NCI-H510A treated with DMSO at 0.1 percent for 48 hours (cell line): ENCODE results near the gene PAPSS2.
"Not testable (repeated sequence)": the region's sequence is repeated elsewhere in the genome, so short reads cannot be mapped to it uniquely, and the experiment has no call there.

ENCODE experiments used
- DNase-seq: peaks from one replicate; lab custom pipeline; 2025; lab: John Stamatoyannopoulos, UW

Gene PAPSS2

DNA sequence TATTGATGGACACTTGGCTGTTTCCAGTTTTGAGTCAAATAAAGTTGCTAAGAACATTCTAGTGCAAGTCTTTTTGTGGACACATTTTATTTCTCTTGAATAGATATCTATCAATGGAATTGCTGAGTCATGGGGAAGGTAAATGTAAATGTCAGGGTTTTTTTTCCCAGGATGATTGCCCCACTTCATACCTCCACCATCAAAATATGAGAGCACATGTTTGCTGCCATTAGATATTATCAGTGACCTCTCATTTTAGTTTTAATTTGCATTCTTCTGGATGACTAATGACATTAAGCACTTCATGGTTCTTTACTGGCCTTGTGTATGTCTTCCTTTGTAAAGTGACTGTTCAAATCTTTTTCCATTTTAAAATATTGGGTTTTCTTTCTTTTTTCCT, 45.7 kb downstream of the PAPSS2 start:
- no peak for DNase-seq

DNA sequence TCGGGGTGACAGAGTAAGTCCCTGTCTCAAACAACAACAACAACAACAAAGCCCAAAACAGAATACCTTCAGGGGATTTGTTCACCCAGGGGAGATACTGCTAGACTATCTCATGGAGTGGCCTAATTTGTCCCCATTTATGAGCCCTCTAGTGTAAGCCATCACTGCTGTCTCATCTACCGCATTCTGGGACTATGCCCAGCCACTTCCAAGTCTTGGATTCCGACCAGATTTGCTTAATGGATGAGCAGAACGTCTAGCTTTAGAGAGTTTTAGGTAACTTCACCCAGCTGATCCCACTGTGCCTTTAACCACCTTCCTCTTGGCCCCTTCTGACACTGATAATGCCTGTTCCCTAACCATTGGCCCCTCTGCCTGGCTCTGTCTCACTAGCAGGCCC, 47.1 kb downstream of the PAPSS2 start:
- DNase-seq: no peak

DNA sequence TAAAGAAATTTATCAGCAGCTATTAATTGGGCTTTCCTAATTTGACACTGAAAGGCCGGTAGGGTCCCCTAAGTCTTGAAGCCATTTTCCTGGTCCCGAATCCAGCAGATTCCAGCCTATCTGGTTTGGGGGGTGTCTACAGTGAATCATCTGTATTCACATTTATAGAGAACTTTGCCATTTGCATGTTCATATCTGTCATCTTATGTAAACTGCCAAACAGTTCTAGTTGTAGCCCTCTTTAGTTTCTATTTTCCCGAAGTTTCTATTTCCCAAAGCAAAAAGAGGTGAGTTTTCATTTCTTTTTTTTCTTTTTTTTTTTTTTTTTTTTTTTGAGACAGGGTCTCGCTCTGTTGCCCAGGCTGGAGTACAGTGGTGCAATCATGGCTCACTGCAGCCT, 47.6 kb downstream of the PAPSS2 start:
- DNase-seq: no peak

DNA sequence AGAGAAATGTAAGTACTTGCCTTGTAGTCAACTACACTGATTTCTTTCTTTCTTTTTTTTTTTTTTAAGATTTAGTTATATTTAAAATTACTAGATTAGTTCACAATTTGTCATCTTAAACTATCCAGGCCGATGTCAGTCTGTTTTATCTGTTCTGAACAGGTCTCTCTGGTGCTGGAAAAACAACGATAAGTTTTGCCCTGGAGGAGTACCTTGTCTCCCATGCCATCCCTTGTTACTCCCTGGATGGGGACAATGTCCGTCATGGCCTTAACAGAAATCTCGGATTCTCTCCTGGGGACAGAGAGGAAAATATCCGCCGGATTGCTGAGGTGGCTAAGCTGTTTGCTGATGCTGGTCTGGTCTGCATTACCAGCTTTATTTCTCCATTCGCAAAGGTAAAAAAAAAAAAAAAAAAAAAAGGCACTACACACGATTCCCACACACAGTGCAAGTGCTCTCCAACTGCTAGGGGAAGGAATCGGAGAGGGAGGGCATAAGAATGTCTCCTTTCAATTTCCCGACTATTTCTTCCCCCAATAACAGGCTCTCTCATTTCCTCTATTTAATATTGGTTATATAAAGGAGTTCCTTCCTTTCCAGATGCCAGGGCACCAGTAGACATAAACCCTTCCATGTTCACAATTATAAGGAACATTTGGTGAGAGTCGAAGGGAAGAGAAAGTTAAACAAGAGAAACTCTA, 53.4 kb downstream of the PAPSS2 start:
- no peak for DNase-seq

DNA sequence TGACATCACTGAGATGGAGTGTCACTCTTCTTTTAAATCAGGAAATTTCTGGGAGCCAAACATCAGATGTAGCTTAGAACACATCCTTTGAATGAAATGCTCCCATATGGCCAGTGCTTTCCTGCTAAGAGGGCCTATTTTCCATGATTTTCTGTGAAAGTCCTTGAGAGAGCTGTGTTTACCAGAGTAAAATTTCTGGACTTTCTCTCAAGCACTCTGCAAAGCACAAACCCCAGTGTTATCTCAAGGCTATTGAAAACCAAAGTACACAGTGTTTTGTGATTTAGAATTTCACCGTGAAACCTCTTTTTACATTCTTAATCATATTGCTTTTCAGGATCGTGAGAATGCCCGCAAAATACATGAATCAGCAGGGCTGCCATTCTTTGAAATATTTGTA, 54.0 kb downstream of the PAPSS2 start:
- no peak for DNase-seq

DNA sequence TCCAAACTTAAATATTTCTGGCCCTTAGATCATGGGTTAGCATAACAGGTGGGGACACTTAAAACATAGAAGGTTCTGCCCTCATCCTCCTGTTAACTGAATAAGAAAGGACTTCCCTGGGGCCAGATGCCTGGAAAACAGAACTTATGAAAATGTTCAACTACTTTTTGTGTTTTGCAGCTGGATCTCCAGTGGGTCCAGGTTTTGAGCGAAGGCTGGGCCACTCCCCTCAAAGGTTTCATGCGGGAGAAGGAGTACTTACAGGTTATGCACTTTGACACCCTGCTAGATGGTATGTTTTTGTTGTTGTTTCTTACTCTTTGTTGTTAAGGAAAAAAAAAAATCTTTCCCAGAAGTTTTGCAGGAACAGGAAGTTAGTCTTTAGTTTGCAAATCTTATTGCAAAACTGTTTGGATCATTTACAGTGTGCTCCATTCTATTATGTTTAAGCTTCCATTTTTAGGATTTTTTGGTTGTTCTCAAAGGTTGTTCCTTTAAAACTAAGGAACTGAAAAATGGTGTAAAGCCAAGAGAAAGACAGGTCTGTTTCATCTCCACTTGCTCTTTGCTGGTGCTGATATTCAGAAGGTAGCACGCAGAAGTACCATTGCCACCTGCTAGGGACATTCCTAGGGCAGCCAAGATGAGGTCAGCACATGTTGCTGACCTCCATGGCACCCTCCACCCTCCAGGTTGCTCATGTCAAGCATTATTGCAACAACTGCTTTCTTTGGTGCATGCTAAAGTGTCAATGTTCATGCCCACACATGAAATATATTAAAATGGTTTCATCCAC, 56.1 kb downstream of the PAPSS2 start:
- no peak for DNase-seq

DNA sequence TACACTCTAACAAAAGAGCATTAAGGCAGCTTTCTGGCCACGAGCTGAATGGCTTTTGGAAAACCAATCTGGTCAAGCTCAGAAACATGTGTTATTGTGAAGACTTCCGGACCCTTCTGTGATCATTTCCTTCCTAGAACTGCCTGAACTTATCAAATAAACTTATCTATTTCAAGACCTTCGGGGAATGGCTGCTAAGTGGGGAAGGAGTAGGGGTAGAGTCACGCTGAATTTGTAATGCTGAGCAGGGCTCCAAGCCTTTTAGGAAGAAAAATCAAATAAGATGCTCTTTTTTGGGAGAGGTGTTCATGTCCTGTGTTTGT, 56.6 kb downstream of the PAPSS2 start:
- no peak for DNase-seq

DNA sequence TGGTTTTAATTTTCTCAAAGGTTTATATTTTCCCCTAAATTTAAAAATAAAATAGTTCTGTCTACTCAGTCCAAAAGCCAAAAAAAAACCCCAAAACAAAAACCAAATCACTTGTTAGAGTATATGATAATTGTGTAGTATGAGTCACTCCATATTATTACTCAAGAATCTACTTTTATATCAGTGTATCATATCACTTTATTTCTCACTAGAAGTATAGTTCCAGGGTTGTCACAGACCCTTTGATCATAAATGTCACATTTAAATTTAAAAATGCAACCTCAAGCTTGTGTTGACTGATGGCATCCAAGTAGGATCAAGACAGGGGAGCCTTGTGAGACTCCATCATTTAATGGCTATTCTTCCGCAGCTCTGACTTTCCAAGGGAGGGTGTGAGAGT, 61.0 kb downstream of the PAPSS2 start:
- no peak for DNase-seq

DNA sequence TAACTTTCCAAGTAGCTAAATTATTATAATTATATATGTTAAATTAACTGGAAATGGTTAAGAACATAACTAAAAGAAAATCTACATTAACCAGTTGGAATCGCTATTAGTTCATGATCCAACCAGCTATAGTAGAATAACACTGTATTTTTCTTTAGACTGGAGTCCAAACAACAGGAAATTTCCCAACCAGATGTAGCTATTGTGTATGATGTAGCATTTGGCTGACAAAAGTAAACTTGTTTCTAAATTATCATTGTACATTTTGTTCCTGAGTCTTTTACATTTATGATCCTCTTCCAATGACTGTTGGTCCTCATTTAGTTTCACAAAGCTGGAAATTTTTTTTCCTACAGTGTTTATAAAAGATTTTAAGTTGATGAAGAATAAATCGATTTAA, 62.1 kb downstream of the PAPSS2 start:
- DNase-seq: no peak

DNA sequence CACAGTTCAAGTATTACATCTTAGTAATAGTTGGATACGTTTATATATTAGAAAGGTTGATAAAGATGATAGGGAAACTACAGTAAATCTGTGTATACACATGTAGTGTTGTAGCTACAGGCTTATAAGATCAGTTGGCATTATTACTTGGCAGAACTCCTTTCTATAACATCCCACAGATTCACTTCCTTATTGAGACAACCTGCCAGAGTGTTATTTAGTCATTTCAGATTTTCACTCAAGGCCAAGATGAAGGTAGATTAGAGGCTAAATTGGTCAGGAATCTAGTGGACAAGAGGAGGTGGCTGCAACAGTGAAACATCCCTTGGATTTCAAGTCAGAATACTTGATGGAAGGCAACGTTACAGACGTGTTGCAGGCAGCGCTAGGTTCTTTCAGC, 63.0 kb downstream of the PAPSS2 start:
- DNase-seq: no peak

DNA sequence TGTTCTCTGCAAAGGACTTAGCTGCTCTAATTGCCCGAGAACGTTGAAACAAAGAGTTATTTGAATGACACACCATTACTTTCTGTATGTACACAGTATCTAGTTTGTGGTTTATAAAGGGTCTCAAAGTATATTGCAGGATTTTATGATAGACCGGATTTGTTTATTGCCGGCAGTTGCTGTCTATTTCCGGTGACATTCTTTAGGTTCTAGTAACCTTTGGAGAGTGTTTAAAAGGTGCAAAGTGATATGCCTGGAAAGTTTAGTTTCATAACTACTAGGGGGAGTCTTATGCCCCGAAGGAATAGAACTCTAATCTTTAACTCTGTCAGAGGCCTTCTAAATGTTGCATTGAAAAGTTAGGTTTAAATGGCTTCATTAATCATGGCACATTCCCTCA, 63.8 kb downstream of the PAPSS2 start:
- DNase-seq: no peak

DNA sequence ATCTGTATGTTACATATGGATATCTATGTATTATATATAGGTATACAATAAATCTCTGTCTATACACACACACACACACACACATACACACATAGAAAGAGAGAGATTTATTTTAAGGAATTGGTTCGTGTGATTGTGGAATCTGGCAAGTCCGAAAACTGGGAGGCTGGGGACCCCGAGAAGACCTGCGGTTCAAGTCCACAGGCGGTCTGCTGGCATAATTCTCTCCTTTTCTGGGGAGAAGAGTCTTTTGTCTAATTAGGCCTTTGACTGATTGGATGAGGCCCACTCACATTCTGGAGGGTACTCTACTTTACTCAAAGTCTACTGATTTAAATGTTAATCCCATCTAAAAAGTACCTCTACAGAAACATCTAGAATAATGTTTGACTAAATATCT, 65.1 kb downstream of the PAPSS2 start:
- DNase-seq: no peak

DNA sequence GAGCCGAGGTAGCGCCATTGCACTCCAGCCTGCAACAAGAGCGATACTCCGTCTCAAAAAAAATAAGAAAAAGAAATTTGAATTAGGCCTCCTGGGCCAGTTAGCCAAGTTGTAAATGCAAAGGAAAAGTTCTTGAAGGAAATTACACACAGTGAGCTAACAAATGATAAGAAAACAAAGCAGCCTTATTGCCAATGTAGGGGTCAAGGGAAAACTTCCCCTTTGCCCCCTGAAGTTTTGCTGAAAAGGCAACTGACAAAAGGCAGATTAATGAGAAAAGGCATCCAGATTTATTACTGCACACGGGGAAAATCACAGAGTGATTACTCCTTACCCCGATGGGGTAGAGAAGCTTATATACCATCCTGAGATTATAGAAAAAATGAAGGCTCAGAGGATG, 70.3 kb downstream of the PAPSS2 start:
- DNase-seq: no peak

DNA sequence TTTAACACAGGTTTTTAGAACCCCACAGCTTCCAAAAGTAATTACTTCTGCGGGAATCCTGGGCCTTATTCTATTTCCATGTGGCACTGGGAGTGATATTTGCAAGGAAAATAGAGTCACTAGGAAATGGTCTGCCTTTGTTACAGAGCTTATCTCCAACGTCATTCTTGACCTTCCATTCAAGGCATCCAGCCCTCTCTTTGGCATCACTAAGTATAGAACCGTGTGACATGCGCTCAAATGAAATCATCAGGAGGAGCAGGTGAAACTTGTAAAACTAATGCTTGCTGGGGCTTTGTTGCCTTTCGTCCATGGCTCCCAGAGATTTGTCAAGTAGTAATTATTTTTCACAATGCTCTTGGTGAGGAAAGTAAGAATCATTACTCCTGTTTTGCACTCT, 73.4 kb downstream of the PAPSS2 start:
- no peak for DNase-seq

DNA sequence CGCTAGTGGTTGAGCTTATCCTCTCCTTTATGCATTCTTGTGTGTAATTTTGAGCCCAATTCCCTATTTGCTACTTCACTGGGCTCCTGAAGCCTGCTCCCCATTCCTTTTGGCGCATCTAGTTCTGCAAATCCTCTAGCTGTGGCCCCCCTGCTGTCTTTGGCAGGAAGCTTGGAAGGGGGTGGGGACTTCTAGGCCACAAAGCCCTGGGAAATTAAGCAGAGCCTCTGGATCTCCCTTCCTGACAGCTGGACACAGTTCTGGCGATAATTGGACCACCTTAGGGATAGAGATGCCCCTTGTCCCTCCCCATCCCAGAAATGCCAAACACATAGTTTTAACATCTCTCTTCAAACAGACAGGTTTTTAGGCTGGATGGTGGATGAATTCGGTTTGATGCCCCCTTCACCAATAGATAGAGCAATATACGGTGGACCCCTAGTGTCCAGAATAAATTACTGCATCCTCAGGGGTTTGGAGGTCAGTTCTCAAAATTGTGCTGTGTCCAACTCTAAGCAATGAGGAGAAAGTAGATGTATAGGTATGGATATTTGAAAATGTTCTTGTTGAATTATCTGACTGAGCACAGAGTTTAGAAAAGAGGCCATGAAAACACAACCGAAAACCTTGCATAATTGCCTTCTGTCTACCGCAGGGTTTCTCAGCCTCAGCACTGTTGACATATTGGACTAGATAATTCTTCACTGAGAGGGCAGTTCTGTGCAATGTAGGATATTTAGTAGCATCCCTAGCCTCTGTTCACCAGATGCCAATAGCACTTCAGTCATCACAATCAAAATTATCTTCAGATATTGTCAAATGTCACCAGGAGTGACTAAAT, 75.5 kb downstream of the PAPSS2 start:
- DNase-seq: peak; percentile 60

DNA sequence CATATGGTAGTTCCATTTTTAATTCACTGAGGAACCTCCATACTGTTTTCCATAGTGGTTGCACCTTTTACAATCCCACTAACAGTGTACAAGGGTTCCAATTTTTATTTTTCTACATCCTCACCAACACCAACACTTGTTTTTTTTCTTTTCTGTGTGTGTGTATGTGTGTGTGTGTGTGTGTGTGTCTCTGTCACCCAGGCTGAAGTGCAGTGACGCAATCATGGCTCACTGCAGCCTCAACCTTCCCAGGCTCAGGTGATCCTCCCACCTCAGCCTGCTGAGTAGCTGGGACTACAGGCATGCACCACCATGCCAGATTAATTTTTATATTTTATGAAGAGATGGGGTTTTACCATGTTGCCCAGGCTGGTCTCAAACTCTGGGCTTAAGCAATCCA, 78.6 kb downstream of the PAPSS2 start:
- not testable (repeated sequence) for DNase-seq

DNA sequence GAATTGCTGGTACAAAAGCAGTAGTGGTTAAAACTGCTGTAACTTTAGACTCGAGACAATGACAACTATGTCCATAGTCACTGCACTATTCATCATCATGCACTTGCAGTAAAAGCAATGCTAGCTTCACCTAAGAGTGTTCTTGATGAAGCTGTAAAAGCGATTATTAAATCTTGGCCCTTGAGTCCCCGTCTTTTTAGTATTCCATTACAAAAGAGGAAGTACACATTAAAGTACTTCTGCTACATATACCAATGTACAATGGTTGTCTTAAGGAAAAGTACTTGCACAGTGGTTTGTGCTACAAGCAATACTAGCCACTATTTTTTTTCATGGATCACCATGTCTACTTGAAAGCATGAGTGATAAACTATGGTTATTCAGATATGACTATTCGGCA, 80.0 kb downstream of the PAPSS2 start:
- no peak for DNase-seq

DNA sequence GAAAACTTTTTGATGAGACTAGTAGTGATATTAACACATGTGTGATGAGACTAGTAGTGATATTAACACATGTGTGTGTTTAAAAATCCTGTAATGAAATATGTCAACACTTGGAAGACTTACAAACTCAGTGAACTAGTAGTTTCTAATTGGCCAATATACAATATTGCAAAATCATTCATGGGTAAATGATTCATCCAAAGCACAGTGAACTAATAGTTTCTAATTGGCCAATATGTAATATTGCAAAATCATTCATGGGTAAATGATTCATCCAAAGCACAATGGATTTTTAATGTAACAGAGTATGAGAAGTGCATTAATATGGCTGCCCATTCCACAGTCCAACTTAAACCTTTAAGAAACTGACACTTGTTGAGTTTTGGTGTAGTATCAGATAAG, 80.6 kb downstream of the PAPSS2 start:
- no peak for DNase-seq

DNA sequence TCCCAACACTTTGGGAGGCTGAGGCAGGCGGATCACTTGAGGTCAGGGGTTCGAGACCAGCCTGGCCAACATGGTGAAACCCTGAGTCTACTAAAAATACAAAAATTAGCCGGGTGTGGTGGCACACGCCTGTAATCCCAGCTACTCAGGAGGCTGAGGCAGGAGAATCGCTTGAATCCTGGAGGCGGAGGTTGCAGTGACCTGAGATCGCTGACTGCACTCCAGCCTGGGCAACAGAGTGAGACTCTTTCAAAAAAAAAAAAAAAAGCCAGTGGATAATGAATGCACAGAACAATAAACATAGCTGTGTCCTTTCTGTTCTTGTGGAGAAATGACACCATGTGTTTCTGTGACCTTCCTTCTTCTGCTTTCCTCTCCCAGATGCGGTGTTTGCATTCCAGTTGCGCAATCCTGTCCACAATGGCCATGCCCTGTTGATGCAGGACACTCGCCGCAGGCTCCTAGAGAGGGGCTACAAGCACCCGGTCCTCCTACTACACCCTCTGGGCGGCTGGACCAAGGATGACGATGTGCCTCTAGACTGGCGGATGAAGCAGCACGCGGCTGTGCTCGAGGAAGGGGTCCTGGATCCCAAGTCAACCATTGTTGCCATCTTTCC, 83.4 kb downstream of the PAPSS2 start:
- not testable (repeated sequence) for DNase-seq

DNA sequence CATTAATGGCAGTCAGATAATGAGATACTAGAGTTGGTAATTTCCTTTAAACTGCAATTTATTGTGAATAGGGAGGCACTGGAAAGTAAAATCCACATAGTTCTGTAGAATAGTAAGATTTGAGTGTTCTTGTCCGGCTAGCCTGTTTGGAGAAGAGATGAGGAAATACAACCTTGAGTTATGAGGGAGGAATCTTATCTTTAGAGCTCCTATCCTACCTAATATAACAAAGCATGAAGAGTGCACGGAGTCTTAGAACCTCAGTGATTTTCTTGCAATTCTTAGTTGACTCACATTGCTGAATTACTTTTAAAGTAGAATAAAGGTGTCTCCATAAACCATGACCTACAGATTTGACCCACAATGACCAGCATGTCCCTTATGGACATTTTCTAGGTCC, 84.9 kb downstream of the PAPSS2 start:
- no peak for DNase-seq

DNA sequence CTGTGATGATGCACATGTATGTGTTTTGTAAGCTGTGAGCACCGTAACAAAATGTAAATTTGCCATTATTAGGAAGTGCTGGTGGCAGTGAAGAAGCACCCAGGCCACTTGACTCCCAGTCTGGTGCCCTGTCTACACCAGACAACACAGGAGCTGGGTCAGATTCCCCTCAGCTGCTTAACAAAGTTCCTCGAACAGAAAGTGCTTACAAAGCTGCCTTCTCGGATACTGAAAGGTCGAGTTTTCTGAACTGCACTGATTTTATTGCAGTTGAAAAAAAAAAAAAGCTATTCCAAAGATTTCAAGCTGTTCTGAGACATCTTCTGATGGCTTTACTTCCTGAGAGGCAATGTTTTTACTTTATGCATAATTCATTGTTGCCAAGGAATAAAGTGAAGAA, 87.2 kb downstream of the PAPSS2 start:
- DNase-seq: no peak

DNA sequence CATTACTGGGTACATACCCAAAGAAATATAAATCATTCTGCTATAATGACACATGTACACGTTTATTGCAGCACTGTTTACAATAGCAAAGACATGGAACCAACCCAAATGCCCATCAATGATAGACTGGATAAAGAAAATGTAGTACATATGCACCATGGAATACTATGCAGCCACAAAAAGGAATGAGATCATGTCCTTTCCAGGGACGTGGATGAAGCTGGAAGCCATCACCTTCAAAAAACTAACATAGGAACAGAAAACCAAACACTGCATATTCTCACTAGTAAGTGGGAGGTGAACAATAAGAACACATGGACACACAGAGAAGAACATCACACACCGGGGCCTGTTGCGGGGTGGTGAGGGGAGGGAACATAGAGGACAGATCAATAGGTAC, 88.6 kb downstream of the PAPSS2 start:
- DNase-seq: not testable (repeated sequence)
